HG03045 (cell line): ENCODE measurements around the gene PDE4B.
A peak's percentile ranks its signal among the peaks of the same experiment; 100 is the strongest.

Source experiments
- ATAC-seq: cut with Tn5 transposase; IDR thresholded peaks from one replicate; pipeline ENCODE4 v1.9.1; 2021; ENCODE audit warnings: mild to moderate bottlenecking, moderate library complexity; ENCODE audit not compliant: unreplicated experiment

Gene PDE4B

GRCh38 chr1:66371233-66372005, 578.7 kb downstream of the PDE4B start:
- ATAC-seq = no peak

GRCh38 chr1:66372522-66373101, 579.9 kb downstream of the PDE4B start:
- ATAC-seq = no peak

DNA sequence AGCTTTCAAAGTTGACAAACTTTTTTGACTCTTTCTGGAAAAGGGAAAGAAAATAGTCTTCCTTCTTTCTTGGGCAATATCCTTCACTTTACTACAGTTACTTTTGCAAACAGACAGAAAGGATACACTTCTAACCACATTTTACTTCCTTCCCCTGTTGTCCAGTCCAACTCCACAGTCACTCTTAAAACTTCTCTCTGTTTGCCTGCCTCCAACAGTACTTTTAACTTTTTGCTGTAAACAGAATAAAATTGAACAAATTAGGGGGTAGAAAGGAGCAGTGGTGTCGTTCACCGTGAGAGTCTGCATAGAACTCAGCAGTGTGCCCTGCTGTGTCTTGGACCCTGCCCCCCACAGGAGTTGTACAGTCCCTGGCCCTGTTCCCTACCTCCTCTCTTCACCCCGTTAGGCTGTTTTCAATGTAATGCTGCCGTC, 580.5 kb downstream of the PDE4B start:
- ATAC-seq = no peak

- peak; percentile 40 for ATAC-seq
These were observed 581.5 kb downstream of the PDE4B start for GRCh38 chr1:66374148-66374547.

DNA sequence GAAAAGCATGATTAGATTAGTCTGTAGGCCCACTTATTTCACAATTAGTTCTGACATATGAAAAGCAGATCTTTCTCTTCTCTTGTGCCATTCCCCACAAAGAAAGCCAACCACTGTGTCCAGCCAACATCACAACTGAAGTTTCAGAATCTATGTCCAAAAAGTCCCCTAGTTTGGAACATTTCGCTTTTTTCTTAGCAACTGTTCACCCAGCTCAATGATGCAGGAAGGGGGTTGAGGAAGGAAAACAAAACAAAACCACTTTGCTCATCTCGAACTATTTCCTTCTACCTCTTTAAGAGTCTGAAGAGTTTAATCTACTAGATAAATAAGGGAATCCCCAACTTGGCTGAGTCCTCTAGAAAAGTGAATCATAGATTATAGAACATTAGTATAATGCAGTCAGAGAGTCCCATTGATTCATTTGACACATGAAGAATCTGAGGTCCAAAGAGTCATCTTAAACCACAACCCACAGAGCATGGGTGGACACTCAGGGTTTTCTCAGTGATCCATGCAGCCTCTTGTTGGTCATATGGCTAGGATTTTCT, 581.9 kb downstream of the PDE4B start:
- ATAC-seq = peak; percentile 46

DNA sequence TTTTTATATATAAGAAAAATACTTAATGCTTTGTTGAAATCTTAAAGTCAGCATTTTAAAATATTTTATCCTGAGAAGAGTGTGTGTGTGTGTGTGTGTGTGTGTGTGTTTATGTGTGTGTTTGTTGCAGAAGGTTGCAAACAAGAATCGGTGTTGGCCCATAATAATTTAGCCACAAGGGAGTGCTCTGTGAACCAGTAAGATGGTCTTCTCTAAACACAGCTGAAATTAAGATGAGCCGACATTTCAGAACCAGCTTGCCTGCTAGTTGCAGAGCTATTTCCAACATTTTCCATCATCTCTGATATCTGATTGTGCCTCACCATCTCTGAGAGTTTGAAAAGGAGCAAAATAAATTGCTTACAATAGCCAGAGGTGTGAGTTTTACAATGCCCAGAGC, 582.4 kb downstream of the PDE4B start:
- no peak for ATAC-seq

DNA sequence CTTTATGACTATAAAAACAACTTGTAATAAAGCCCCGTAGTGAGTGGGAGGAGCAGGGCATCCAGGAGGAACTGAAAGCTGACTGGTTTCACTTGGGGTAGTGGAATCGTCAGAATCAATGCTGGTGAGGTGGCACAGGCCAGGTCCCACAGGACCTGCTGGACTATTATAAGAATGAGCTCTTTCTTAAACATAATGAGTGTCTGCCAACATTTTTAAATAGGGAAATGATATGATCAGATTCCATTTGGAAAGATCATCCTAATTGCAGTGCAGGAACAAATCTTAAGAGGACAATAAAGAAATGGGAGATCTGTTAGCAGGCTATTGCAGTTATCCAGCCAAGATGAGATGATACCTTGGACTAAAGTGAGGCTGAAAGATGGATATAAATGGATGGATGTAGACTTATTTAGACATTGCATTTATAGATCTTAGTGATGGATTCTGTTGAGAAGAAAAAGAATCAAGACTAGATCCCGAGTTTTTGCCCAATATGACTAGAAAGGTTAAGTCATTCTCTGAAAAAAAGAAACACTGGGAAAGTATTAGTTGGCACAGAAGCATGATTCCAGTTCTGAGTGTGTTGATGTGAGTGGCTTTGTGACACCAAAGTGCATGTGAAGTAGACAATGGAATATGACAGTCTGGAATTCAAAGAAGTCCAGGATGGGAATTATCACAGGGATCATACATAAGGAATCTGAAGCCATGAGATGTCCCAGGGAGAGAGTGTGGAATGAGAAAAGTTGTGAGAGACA, 587.9 kb downstream of the PDE4B start:
- ATAC-seq = peak; percentile 96

DNA sequence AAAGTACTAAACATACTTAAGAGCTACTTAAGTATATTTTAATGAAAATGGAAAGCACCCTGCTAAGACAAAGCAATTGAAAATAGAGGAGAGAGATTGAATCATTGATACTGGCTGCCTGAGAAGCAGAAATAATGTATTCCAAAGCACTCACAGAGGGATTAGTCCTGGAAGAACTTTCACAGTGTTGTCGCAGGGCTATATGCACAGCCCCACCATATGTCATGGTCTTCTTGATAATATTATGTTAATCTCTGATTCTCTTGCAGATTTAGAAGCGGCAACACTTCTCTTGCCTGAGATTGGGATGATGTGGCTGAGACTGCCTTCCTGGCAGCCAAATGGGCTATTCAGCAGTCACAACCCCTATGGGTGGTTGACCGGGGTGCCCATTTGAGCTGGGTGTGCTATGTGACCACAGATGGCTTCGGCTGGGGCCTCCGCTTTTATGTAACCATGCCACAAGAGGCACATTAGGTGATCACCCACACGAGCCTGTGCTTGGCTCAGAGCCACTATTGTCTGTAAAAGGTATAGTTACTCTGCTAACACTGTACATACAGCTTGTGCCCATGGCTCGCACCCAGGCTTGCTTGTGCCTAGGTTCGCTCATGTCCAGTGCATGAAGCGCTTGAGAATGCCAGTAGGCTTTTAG, 589.1 kb downstream of the PDE4B start:
- ATAC-seq = no peak

- ATAC-seq = no peak
These were observed 590.5 kb downstream of the PDE4B start for GRCh38 chr1:66383168-66383567.

DNA sequence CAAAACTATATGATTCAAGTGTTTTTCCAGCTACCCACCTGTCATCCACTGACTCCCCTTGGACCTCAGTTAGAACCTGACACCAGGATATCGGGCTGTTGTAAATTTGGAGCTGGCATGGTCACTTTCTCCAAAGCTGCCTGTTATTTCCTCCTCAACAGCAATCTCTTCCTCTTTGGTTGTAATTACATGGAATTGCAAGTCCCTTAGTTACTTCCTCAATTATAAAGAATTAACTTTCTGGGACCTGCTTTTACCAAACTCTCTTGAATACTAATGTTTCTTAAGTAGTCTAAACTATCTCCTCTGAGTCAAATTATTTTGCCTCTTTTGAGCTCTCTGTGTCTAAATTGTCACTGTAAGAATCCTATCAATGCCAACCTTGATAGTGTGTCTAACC, 590.9 kb downstream of the PDE4B start:
- no peak for ATAC-seq

GRCh38 chr1:66384258-66384921, 591.7 kb downstream of the PDE4B start:
- no peak for ATAC-seq

DNA sequence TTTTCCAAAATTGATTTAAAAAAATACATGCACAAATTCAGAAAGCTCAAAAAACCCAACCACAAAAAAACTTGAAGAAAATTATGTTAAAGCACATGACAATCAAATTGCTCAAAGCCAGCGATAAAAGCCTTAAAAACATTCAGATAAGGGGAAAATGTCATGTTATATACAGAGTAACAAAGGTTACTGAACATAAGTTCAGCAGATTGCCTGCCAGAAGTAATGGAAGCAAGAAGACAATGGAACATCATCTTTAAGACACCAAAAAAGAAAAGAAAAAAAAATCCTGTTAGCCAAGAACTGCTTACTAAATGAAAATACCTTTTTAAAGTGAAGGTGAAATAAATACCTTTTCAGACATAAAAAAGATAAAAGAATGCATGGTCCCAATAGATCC, 594.0 kb downstream of the PDE4B start:
- ATAC-seq = no peak

DNA sequence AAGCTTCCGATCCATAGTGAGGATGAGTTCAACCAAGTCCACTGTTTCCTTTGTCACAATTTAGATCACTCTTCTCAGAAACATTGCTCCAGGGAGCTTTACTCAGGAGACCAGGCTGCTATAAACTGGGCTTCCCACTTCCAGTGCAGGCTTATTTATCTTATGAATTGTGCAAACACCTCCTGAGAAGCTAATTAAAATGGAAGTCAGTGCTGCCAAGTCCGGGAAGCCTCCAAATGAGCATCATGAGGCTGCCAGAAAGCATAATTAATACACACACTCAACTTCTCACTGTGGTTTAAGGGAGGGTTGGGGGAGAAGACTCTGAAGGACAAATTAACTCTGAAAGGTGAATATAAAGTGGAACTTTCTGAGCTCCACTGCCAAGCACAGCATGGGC, 596.2 kb downstream of the PDE4B start:
- ATAC-seq = no peak

- ATAC-seq = no peak
These were observed 601.0 kb downstream of the PDE4B start for GRCh38 chr1:66393586-66394287.

GRCh38 chr1:66394603-66395002, 601.9 kb downstream of the PDE4B start:
- ATAC-seq = no peak

- ATAC-seq = no peak
These were observed 602.7 kb downstream of the PDE4B start for GRCh38 chr1:66395202-66396061.

GRCh38 chr1:66396212-66396890, 603.7 kb downstream of the PDE4B start:
- ATAC-seq = peak; percentile 49

DNA sequence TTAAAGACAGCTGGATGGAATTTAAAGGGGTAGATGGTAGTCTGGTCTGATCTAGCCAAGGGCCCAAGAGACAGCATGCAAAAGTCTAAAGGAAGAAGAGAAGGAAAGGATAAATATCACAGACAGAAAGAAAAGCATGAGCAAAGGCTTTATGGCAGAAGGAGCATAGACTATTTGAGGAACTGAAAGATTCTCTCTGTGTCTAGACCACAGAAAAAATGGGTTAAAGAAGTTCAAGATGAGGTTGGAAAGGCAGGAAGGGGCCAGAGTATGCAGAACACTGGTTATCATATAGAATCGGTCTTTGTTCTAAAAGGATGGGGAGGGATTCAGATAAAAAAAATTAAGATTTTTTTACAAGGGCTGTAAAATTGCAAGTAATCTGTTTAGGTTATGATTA, 604.5 kb downstream of the PDE4B start:
- peak; percentile 28 for ATAC-seq
